A549 treated with Hydrocortisone at 1 μM for 4 hours (cell line): Measurements from ENCODE around the gene LGR6. TPM values are rescaled to one million over a fixed set of nuclear protein-coding genes. Genes with fewer than 3 reads are reported as not detected.

Source experiments
- total RNA-seq: library from RNA; stranded (reverse); fragments of 200-300 nt; extraction: Qiagen RNA extraction; gene quantifications from 5 replicates; pipeline ENCODE4 v1.2.3, GENCODE V29; 2022

LGR6 gene, protein sequence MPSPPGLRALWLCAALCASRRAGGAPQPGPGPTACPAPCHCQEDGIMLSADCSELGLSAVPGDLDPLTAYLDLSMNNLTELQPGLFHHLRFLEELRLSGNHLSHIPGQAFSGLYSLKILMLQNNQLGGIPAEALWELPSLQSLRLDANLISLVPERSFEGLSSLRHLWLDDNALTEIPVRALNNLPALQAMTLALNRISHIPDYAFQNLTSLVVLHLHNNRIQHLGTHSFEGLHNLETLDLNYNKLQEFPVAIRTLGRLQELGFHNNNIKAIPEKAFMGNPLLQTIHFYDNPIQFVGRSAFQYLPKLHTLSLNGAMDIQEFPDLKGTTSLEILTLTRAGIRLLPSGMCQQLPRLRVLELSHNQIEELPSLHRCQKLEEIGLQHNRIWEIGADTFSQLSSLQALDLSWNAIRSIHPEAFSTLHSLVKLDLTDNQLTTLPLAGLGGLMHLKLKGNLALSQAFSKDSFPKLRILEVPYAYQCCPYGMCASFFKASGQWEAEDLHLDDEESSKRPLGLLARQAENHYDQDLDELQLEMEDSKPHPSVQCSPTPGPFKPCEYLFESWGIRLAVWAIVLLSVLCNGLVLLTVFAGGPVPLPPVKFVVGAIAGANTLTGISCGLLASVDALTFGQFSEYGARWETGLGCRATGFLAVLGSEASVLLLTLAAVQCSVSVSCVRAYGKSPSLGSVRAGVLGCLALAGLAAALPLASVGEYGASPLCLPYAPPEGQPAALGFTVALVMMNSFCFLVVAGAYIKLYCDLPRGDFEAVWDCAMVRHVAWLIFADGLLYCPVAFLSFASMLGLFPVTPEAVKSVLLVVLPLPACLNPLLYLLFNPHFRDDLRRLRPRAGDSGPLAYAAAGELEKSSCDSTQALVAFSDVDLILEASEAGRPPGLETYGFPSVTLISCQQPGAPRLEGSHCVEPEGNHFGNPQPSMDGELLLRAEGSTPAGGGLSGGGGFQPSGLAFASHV
- total RNA-seq: 0.54 to 0.78 TPM (median 0.70 TPM) in 5 replicates

GRCh38 chr1:202193614-202194327 is at the start of gene LGR6:
Gene LGR6 (plus strand): TSS chr1:202193799. CDS start chr1:202193990, 191 bp downstream.

DNA sequence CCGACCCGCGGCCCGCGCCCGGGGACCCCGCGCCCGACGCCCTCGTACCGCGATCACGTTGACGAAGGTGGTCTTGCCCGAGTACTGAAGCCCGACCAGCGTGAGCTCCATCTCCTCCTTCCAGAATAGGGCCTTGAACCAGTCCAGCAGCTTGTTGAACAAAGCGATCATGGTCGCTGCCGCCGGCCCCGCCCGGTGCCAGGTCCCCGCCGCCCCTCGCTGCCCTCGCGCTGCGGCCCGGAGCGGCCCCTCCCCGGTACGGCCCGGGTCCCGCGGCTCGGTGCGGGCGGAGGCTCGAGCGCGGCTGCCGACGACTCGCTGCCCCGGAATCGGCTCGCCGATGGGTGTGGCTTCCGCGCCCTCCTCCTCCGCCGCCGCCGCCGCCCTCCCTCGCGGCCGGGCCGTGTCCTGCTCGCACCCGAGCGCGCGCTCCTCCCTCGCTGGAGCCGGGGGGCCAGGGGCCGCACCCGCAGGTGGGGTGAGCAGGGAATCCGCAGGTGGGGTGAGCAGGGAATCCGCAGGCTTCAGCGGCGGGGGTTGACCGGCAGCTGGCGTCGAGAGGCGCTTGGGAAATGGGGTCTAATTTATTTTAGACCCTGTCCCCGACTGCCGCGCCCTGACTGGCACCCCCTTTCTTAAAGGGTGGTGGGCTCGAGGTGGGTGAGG is 49.1 kb upstream of the LGR6 start, which contains the start of gene ARL8A:
TSS of gene ARL8A (minus strand) at position 336 of the 666 bp plus-strand sequence. CDS start at position 171, 165 bp downstream.

GRCh38 chr1:202160377-202160940 is 33.1 kb upstream of the LGR6 start, which contains the start of gene PTPN7:
Gene PTPN7 (minus strand): TSS chr1:202160602. CDS start chr1:202159402, 1,200 bp downstream.

GRCh38 chr1:202348509-202349205 is 155.1 kb downstream of the LGR6 start, which contains the start of gene PPP1R12B:
Gene PPP1R12B (plus strand): TSS chr1:202348699. CDS start chr1:202348852, 153 bp downstream.

Other genes starting within 250 kb of the LGR6 start
- gene LMOD1, start 247.3 kb upstream of the LGR6 start, total RNA-seq: not detected in 5 replicates
- gene TIMM17A, start 238.3 kb upstream of the LGR6 start, total RNA-seq: 91.8 to 126 TPM (median 102 TPM) in 5 replicates
- 85.2 to 89.4 TPM (median 87.7 TPM) in 5 replicates for gene RNPEP, start 211.2 kb upstream of the LGR6 start, total RNA-seq
- 112 to 157 TPM (median 146 TPM) in 5 replicates for gene ELF3, start 183.2 kb upstream of the LGR6 start, total RNA-seq
- 0.13 to 0.30 TPM (median 0.14 TPM) in 5 replicates for gene GPR37L1, start 70.9 kb upstream of the LGR6 start, total RNA-seq
- gene ARL8A, start 49.1 kb upstream of the LGR6 start, total RNA-seq: 43.6 to 54.3 TPM (median 51.0 TPM) in 5 replicates
- gene PTPN7, start 33.2 kb upstream of the LGR6 start, total RNA-seq: not detected in 5 replicates
- 68.4 to 73.7 TPM (median 71.0 TPM) in 5 replicates for gene UBE2T, start 148.1 kb downstream of the LGR6 start, total RNA-seq
- gene PPP1R12B, start 154.9 kb downstream of the LGR6 start, total RNA-seq: 1.7 to 2.7 TPM (median 2.2 TPM) in 5 replicates